Activated gamma-delta T cell treated with Interleukin-2 at 50 U/mL for 16 hours (primary cell): ENCODE results near the gene ZW10.

Experiments used
- DNase-seq: peaks from one replicate; pipeline ENCODE4 v3.0.0-alpha.2; 2020

The ZW10 gene

DNA sequence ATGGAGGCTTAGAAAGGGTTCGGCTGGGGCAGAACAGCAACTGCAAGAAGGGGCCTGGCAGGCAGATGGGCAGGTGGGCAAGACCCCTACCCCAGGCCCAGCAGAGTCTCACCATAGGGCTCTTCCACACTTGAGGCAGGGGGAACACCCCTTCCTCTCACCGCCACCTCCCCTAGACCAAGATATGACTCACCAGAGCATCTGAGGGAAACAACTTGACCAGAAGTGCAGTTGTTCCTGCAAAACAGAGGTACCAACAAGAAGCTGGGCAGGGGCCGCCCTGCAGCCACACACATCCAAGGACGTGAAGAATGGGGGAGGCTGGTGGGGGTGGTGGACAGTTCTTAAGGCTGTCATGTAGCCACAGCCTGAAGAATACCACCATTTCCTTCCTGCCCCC, 78.3 kb downstream of the ZW10 start:
- no peak for DNase-seq

DNA sequence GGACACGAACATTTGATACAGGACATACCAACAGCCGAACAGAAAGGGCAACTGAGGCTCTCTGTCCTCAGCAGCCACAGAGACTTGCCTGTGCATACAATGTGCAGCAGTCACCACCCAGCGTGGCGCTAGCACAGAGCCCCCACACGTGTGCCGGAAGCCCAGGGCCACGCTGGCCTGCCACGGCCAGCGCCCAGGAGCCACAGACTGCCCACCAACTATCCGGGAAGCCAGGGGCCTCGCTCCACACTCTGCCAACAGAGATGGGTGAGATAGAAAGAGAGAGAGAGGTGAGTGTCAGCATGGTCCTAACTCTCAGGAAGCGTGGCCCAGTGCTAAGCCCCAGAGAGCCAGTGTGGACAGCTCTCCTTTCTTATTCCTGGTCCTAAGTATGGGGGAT, 79.1 kb downstream of the ZW10 start:
- no peak for DNase-seq

DNA sequence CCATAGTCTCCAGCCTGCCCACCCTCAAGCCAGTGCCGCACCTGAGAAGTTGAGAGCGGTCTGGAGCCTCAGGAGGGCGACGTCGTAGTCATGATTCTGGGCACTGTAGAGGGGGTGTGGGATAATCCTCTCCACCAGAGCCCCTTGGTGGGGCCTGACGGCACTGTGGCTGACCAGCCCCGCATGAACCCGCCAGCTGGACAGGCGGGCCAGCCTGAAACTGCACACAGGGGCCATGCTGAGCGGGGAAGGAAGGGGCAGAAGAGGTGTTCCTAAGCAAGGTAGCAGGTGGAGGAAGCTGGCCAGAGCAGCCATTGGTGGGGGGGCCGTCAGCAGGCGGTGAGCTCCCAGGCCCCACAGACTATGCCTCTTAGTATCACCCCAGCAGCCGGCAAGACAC, 80.5 kb downstream of the ZW10 start:
- no peak for DNase-seq

DNA sequence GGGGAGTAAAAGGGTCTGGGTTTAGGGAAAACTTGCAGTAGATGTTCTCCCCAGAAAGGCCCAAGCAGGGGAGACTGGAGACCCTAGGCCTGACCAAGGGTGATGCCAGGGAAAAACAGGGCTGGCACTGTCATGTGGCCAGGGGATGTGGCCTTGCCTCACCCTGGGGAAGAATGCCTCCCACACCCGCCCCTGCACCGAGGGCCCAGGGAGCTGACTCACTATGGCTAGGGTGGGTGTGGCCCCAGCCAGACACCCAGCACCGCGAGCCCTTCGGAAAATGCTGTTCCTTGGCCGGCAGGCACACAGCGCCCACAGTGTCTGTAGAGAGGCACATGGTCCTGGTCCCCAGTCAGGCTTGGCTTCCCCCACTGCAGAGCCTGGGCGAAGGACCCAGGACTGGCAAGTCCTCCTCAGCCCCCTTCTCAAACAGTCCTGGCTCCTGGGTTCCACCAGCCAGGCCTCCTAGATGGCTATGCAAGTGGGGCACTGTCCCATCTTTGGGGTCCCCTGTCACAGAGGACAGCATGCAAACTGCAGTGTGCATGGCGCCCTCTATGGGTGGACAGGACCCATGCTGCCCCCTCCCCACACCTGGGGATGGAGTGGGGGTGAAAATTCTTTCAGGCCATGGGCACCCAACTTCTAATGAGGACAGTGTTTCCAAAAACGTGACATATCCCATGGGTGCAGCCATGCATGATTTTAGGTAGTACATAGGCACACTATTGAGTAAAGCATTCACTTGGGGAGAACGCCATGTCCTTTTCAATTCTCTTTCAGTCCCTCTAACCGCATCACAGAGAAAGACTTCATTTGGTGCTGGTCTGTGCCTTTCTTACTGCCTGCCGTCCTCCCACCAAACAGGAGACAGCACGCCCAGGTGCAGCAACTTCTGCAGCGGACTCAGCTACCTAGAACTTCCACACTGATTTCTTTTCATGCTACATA, 82.6 kb downstream of the ZW10 start:
- DNase-seq = no peak

DNA sequence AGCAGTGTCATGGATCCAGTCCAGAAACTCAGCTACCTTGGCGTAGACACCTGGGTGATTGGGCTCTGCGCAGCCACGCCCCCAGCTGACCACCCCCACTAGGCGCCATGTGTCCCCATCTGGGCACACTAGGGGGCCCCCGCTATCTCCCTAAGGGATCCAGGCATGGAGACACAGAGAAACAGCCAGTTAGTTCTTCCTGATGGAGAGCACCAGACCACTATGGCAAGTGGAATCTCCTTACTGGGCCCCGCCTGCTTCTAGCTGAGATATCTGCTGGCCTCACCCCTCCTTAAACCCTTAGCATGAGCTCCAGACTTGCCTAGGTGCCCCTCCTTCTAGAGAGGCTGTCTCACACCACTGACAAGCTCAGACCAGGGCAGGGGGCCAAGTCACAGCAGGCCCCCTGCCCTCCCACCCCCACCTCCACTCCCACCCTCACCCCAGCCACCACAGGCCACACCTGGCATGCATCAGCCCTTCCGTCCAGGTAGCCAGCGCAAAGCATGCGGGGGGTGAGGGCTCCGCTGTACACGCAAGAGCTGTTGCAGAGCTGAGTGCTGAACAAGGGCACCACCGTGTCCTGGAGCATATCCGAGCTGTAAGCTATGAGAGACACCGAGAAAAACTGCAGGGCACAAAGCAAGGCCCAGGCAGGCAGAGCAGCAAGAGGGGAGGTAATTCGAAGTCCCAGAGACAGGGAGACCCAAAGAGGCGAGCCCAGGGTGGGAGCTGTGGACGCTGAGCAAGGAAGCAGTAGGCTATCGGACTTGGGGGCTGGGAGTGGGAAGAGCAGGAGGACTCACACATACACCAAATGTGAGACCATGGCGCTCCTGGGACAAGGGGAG, 83.5 kb downstream of the ZW10 start:
- DNase-seq = no peak

DNA sequence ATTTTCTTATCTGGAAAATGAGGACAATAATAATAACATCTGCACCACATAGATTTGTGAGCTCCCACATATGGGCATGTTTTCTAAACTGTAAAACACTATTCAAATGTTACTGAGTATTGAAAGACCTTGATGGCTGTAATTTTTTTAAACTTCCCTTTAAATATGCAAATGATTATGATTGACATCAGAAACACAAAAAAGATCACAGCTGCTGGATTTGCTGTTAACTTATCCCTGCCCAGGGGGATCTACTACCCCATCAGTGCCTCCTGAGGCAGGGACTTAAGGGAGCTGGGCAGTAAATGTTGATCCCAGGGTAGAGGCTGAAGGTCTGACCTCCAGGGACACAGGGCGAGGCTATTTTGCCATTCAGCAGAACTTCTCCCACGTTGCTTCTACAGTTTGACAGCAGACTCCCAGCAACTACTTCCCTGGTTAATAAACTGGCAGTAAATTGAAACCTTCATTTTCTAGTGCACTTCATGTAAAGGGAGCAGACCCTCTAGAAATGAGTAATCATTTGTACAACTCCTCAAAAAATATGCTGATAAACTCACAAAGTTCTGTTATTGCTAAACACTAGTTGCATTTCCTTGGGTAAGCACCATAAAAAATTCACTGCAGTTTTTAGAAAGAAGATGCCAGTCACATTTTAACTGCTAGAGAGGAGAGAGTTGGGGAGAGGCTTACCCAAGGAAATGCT, 87.7 kb downstream of the ZW10 start:
- no peak for DNase-seq

DNA sequence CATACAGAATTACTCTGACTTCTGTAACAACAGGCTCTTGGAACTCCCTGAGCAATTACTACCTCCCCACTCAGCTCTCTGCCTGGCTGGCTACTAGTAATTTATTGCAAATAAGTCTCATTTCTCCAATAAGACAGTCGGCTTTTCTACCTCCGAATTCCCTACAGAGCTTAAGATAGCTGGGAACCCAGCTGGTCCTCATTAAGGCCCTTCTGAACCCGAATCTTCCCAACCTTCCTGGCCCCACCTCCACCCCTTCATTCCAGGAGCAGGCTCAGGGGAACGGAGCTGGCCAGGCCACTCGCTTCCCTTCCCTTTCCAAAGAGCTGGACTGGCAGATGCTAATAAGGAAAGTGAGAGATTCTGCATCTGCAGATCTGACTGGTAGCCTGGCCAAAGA, 89.0 kb downstream of the ZW10 start:
- no peak for DNase-seq

DNA sequence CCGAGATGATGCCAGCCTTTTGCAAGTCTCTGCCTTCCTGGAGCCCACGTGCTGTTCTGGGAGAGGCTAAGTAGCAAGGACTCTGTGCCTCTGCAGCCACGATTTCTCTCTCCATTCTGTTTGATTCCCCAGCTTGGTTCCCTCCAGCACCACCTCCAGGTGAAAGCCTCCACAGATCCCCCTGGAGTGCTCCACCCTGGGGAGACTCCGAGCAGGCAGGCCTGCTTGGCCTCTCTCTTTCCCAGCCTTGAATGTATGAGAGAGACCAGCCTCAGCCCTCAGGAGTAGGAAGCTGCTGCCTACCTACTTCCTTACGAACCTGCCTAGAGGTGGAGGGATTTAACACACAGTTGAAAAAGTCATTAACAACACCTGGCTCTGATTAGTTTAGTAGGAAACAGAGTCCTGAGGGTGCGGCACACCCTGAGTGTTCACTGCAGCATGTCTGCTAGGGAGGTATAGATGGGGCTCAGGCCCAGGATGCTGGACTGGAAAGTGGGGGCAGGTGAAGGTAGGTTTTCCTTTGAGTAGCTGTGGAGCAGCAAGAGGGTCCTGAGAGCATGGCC, 89.9 kb downstream of the ZW10 start:
- DNase-seq = no peak
